Subcutaneous abdominal adipose tissue (tissue), 5 donors: Measurements from ENCODE around the gene LARP4B.

Experiments
- H3K27ac ChIP-seq: one replicate; pipeline ENCODE4 v1.7.0; 2013; ENCODE audit warnings: low read depth, mild to moderate bottlenecking, inconsistent platforms, low read length, moderate library complexity
- H3K27me3 ChIP-seq, 5 donors: one replicate each; pipeline ENCODE4 v1.7.0; 2013; ENCODE audit warnings: low read length in 5 of 5, inconsistent platforms in 1 of 5; ENCODE audit not compliant: control insufficient read depth in 5 of 5, insufficient read depth in 4 of 5
- H3K36me3 ChIP-seq, 5 donors: one replicate each; pipeline ENCODE4 v1.7.0; 2013; ENCODE audit warnings: low read length in 5 of 5; ENCODE audit not compliant: control insufficient read depth in 5 of 5, insufficient read depth in 5 of 5
- H3K4me1 ChIP-seq, 5 donors: one replicate each; pipeline ENCODE4 v1.7.0; 2013; ENCODE audit warnings: low read length in 5 of 5, mild to moderate bottlenecking in 3 of 5, moderate library complexity in 1 of 5; ENCODE audit not compliant: control insufficient read depth in 5 of 5, insufficient read depth in 5 of 5
- H3K4me3 ChIP-seq, 5 donors: one replicate each; pipeline ENCODE4 v1.7.0; 2013; ENCODE audit warnings: low read length in 5 of 5, low read depth in 1 of 5
- H3K9ac ChIP-seq, 5 donors: one replicate each; pipeline ENCODE4 v1.7.0; 2013; ENCODE audit warnings: low read length in 5 of 5, mild to moderate bottlenecking in 4 of 5, moderate library complexity in 3 of 5
- H3K9me3 ChIP-seq, 5 donors: one replicate each; pipeline ENCODE4 v1.7.0; 2013; ENCODE audit warnings: low read length in 5 of 5; ENCODE audit not compliant: control insufficient read depth in 5 of 5
- donor health status: healthy.
- donor health status: healthy.
- donor health status: healthy.
- donor health status: healthy.
- donor health status: healthy.

Gene LARP4B

DNA sequence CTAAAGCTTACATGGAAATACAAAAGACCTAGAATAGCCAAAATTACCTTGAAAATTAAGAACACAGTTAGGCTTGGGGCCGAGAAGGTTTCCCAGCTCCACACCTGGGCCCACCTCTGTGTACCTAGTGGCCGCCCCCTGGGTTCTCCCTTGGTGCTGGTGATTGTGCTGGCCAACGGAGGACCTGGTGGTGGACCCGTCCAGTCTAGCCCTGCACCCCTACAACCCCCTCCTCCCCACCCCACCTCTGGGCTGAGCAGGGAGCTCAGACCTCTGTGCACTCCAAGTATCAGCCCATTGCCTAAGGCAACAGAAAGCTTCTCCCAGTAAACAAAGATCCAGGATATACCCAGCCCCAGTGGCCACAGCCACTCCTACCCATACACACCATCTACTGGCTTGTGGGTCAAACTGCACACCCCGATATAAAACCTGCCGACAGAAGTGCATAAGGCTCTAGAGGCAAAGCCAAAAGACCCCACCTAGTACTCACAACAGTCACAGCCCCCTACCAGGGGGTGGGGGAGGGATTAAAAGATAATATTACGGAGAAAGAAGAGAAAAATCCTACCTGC, 137.0 kb downstream of the LARP4B start:
- Histone ChIP-seq H3K9me3 (no peaks in the 10 kb centered on the region), H3K4me3 (no peak overlapping the region), H3K9ac (no peak overlapping the region), H3K27me3 (peaks cover 0 to 3% (median 0%) of the 10 kb centered on the region in 5 donors), H3K36me3 (no peaks in the 10 kb centered on the region), H3K27ac (no peak overlapping the region), H3K4me1 (peaks cover 2 to 6% (median 5%) of the 10 kb centered on the region in 5 donors)

DNA sequence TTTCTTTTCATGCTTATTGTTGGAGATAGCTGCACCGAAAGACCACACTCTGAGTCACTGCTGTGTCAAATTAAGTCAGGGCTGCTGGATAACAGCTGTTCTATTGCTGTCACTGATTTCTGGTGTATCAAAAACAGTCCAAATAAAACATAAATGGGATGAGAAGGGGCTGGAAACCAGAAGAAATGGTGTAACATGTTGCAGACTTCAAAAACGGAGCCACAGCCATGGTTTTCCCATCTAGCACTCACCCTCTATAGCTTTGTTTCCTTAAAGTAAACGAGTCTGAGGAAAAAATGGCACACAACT, 138.8 kb downstream of the LARP4B start:
- Histone ChIP-seq H3K4me3 (no peak overlapping the region), H3K27ac (no peak overlapping the region), H3K36me3 (no peaks in the 10 kb centered on the region), H3K27me3 (peaks cover 0 to 3% (median 0%) of the 10 kb centered on the region in 5 donors), H3K9ac (no peak overlapping the region), H3K9me3 (no peaks in the 10 kb centered on the region), H3K4me1 (peaks cover 2 to 22% (median 20%) of the 10 kb centered on the region in 5 donors)

DNA sequence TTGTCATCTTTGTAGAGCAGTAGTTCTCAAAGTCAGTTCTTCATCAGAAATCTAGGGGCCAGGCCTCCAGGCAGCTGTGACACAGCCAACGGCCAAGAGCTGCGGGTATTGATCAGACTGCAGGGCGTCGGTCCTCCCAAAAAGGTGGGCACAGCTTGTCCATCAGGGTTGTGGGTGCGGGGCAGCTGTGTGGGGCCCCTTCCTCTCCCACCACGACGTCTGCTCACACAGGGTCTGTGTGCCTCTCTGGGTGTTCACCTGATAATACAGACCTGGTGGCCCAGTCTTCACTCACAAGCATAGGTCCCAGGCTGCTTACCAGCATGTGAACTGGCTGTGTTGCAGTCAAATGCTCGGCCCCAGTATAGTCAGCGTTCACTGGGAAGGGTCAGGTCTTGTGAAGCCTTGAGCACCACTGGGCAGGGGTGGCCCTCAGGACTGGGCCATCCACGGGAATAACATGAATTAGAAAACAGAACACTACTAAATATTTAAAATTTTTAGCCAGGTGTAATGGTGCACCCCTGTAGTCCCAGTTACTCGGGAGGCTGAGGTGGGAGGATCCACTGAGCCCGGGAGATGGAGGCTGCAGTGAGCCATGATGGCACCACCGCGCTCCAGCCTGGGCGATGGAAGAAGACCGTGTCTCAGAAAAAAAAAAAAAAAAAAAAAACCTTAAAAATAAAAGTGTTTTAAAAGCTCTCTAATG, 139.3 kb downstream of the LARP4B start:
- peaks cover 2 to 23% (median 20%) of the 10 kb centered on the region in 5 donors for H3K4me1 ChIP-seq
- H3K4me3 ChIP-seq: no peak overlapping the region
- no peaks in the 10 kb centered on the region for H3K9me3 ChIP-seq
- H3K27ac ChIP-seq: no peak overlapping the region
- no peak overlapping the region for H3K9ac ChIP-seq
- no peaks in the 10 kb centered on the region for H3K36me3 ChIP-seq
- H3K27me3 ChIP-seq: peaks cover 0 to 3% (median 0%) of the 10 kb centered on the region in 5 donors

DNA sequence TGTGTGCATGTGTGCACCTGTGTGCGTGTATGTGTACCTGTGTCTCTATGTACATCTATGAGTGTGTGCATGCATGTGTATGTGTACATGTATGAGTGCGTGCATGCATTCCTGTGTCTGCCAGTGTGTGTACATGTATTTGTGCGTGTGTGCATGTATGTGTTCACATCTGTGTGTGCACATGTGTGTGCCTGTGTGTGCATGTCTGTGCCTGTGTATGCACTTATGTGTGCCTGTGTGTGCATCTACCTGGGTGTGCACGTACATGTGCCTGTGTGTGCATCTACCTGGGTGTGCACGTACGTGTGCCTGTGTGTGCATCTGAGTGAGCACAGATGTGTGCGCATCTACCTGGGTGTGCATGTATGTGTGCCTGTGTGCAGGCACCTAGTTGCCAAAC, 139.9 kb downstream of the LARP4B start:
- no peak overlapping the region for H3K27ac ChIP-seq
- H3K27me3 ChIP-seq: peaks cover 0 to 3% (median 0%) of the 10 kb centered on the region in 5 donors
- no peak overlapping the region for H3K4me3 ChIP-seq
- H3K9me3 ChIP-seq: no peaks in the 10 kb centered on the region
- no peaks in the 10 kb centered on the region for H3K36me3 ChIP-seq
- H3K4me1 ChIP-seq: peaks cover 2 to 23% (median 22%) of the 10 kb centered on the region in 5 donors
- no peak overlapping the region for H3K9ac ChIP-seq

DNA sequence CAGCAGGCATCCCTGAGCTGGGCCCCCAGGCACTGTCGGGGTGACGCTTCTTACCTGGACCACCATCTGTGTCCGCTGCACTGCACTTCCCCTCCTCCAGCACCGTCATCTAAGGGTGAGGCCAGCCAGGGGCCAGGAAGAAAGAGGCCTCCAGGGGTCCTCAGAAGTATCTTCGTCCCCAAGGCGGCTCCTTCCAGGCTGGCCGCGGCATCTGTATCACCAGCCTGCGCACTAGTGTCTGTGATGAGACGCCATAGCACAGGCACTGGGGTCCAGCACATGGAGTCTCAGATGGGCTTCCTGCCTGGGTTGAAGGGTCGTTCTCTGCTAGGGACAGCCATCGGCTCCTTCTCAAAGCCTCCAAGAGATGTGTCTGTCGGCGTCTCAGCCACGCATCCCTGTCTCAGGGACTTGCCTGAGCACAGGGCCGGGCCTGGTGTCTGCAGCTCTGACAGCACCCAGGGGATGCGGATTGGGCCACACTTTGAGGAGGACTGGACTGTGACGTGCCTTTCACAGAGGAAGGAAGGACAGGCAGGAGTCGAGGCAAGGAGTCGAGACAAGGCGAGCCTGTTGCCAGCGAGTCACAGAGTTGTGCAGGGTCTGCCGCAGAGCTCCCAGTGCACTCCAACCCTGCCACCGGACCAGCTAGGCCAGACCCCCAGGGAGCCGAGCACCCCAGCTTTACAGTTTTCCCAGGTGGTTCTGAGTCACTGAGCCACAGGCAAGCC, 140.5 kb downstream of the LARP4B start:
- Histone ChIP-seq H3K27ac (no peak overlapping the region), H3K4me1 (peaks cover 2 to 28% (median 26%) of the 10 kb centered on the region in 5 donors), H3K4me3 (no peak overlapping the region), H3K9me3 (no peaks in the 10 kb centered on the region), H3K27me3 (peaks cover 0 to 3% (median 0%) of the 10 kb centered on the region in 5 donors), H3K9ac (no peak overlapping the region), H3K36me3 (no peaks in the 10 kb centered on the region)

DNA sequence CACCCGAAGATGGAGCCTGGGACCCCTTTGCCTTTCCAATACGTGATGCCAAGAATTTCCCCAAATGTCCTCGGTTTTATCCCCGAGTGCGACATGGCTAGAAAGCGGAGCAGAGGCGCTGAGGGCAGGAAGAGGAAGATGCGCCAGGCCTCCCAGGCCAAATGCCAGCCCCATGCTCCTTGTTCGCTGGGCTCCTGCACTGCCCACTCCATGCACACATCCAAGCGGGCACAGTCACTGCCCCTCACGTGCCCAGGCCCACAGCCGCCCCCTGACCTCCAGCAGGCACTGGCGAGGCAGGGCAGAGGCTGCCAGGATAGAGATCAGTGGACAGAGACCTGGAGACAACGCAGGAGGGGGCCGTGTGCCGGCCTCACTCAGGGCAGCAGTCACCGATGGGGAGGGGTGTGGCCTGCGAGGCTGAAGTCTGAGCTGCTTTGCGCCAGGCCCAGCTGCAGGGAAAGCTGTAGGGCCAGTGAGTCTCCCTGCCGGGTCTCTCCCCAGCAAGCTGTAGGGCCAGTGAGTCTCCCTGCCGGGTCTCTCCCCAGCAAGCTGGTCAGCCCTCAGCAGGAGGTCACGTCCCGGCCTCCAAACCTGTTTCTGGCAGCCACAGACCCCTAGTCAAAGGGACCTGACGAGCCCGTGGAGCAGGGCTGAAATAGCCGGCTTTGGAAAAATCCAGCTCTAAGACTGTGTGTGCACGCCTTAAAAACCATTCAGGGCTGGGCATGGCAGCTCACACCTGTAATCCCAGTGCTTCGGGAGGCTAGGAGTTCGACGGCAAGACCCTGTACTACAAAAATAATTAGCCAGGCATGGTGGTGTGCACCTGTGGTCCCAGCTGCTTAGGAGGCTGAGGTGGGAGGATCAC, 141.4 kb downstream of the LARP4B start:
- H3K4me1 ChIP-seq: peaks cover 2 to 38% (median 35%) of the 10 kb centered on the region in 5 donors
- no peaks in the 10 kb centered on the region for H3K36me3 ChIP-seq
- H3K9ac ChIP-seq: peak overlapping the region in 1 of 5 donors; percentile 69
- H3K9me3 ChIP-seq: no peaks in the 10 kb centered on the region
- H3K27me3 ChIP-seq: peaks cover 0 to 6% (median 3%) of the 10 kb centered on the region in 5 donors
- H3K4me3 ChIP-seq: peak overlapping the region in 2 of 5 donors; percentile 13 to 43
- H3K27ac ChIP-seq: no peak overlapping the region

DNA sequence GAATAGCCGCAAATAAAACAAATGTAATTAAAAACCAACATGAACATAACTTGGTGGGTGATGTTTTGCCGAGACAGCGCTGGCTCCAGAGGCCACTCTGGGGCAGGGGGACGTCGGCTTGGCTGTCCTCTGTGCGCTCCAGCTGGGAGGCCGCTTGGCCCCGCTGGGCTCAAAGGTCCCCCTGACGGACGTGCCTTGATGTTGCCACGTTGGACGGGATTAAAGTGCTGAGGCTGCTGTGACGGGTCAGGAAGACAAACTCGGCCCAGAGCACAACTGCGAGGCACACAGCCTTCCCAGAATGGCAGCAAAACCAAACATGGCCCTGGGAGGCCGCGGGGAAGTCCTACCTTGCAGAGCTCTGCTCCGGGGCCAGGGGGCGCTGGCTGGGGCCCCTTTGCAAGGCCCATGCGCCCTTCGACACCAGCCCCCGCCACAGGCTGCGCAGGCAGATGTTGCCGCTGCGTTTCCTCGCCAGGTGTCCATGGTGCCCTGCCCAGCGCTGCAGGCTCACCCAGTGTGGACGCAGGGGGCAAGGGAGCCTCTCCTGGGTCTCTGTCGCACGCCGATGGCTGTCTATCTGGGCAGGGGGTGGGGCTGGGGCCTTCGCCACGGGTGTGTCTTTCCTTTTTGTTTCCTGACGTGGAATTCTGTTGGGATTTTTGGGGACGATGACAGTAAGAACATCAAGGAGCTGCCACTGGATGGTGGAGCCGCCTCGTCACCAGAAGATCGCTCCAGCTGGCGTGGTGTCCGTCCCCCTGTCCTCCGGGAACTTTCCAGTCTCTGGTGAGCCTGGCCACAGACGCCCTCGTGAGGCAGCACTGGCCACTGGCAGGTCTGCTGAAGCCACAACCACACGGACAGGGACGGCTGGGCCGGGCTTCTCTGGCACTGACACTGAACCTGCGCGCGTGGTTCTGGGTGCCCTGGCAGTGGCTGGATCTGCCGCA, 142.4 kb downstream of the LARP4B start:
- H3K27me3 ChIP-seq: peaks cover 0 to 7% (median 3%) of the 10 kb centered on the region in 5 donors
- peak overlapping the region; percentile 40 to 61 (median 50) for H3K4me3 ChIP-seq
- peak overlapping the region in 2 of 5 donors; percentile 6 to 69 for H3K9ac ChIP-seq
- no peaks in the 10 kb centered on the region for H3K36me3 ChIP-seq
- no peaks in the 10 kb centered on the region for H3K9me3 ChIP-seq
- H3K4me1 ChIP-seq: peaks cover 2 to 47% (median 40%) of the 10 kb centered on the region in 5 donors
- H3K27ac ChIP-seq: no peak overlapping the region

DNA sequence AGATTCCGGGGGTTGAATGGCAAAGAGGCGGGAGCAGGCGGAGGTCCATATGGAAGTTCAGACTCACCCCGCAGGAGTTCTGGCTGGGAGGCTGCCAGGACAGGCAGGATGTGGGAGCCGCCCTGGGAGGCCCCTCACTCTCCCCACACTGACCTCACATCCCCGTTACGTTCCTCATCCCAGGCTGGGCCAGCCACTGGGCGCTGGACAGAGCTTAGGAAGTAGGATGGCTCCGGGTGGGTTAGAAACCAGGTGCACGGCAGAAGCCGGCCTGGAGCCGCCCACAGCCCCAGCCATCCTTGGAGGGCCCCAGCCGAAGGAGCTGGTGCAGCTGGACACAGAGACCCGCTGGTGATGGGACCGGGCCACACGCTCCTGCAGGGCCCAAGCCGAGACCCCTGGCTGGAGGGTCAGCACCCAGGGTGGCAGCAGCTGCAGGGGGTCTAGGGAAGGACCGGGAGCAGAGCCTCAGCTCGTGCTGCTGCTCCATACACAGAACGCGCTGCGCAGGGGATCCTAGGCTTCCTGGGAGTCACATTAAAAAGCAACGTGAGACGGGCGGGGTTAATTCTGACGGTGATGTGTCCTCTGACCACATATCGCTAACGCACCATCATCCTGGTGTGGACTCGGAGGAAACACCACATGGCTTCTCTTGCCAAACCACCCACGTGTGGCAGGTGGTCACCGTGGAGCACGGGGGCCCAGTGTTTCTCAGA, 143.4 kb downstream of the LARP4B start:
- Histone ChIP-seq H3K4me3 (no peak overlapping the region), H3K9me3 (no peaks in the 10 kb centered on the region), H3K9ac (peak overlapping the region in 1 of 5 donors; percentile 69), H3K27ac (no peak overlapping the region), H3K27me3 (peaks cover 2 to 11% (median 5%) of the 10 kb centered on the region in 5 donors), H3K36me3 (no peaks in the 10 kb centered on the region), H3K4me1 (peaks cover 2 to 47% (median 40%) of the 10 kb centered on the region in 5 donors)
